ENCODE measurements around the gene ABCB9. TPM values are rescaled to one million over a fixed set of nuclear protein-coding genes. Genes with fewer than 3 reads are reported as not detected.

The ABCB9 gene
- total RNA-seq, 1 donor from 2014 or later = 4.0 TPM

DNA sequence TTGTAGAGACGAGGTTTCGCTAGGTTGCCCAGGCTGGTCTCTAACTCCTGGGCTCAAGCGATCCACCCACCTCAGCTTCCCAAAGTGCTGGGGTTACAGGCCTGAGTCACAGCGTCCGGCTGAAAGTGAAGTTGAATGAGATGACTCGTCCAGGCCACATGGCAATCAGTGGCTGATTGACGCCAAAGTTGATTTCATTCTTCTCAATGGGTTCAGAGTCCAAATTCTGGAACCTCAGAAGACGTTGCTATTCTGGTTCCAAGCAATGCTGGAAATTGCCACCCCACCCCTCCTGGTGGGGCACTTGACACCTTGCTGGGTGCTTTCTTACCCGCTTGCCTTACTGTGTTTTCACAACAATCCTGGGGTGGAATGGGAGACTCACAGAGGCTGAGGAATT is 14.9 kb downstream of the ABCB9 start:
- no peak for DNase-seq (ENCODE audit: low read depth)
- no peak overlapping the region for H3K4me3 ChIP-seq (ENCODE audit: low read depth, low read length)
- TF ChIP-seq, protein P1, sequence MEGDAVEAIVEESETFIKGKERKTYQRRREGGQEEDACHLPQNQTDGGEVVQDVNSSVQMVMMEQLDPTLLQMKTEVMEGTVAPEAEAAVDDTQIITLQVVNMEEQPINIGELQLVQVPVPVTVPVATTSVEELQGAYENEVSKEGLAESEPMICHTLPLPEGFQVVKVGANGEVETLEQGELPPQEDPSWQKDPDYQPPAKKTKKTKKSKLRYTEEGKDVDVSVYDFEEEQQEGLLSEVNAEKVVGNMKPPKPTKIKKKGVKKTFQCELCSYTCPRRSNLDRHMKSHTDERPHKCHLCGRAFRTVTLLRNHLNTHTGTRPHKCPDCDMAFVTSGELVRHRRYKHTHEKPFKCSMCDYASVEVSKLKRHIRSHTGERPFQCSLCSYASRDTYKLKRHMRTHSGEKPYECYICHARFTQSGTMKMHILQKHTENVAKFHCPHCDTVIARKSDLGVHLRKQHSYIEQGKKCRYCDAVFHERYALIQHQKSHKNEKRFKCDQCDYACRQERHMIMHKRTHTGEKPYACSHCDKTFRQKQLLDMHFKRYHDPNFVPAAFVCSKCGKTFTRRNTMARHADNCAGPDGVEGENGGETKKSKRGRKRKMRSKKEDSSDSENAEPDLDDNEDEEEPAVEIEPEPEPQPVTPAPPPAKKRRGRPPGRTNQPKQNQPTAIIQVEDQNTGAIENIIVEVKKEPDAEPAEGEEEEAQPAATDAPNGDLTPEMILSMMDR (conservative IDR thresholded peaks at IDR 0.05; ENCODE audit: low read depth, low read length) = no peak

DNA sequence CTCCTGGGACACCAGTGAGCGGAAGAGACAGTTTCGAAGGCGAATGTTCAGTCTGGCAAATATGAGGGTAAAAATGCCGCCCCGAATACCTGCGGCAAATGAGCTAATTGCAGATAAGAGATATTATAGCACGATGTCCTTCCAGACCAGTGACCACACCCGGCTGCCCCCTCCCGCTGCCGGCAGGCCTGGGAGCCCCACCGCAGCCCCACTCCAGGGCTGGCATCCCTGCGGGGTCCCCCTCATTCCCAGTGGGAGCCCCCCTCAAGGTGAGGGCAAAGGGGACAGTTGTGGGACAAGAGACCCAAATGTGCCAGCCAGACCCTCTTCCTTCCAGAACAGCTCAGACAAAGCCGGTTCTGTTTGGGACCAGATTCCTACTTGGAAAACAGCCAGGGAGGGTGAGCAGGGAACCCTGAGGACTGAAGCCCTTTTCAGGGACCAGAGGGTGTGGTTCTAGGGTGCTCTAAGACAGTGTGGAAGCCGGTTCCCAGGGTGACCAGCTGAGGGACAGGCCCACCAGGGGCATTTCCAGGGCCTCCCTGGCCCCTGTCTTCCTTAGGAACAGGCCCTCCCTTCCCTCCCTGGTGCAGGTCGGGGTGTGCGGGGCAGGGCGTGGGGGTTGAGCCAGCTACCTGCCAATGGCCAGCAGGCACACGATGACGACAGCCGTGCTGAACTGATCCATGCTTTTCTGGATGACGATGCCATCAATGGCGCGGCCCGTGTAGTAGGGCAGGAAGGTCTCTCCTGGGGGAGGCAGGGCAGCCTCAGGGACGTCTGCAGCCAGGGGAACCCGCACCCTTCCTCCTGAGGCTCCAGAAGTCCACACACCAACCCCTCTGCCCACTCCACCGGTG is 16.2 kb downstream of the ABCB9 start:
- DNase-seq (ENCODE audit: low read depth) = no peak
- no peak overlapping the region for H3K4me3 ChIP-seq (ENCODE audit: low read depth, low read length)
- TF ChIP-seq, protein P1 (conservative IDR thresholded peaks at IDR 0.05; ENCODE audit: low read depth, low read length) = no peak

DNA sequence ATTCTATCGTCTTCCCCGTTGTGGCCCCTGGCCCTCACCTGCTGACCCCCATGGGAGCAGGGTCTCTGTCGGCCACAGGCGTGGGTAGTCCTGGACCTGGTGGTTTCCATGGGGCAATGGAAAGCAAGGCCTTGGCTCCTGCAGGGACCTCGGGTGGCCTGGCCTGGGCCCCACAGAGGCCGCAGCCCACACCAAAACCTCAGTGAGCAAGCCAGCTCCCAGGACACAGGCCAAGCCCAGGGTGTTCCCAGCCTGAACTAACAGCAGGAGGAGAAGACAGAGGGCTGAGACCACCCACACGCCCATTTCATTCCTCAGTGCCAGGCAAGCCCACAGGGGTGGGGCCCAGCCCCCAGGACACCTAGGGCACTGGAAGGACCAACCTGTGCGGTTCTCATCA is 16.9 kb downstream of the ABCB9 start:
- H3K4me3 ChIP-seq (ENCODE audit: low read depth, low read length) = no peak overlapping the region
- TF ChIP-seq, protein P1 (conservative IDR thresholded peaks at IDR 0.05; ENCODE audit: low read depth, low read length) = no peak
- no peak for DNase-seq (ENCODE audit: low read depth)

DNA sequence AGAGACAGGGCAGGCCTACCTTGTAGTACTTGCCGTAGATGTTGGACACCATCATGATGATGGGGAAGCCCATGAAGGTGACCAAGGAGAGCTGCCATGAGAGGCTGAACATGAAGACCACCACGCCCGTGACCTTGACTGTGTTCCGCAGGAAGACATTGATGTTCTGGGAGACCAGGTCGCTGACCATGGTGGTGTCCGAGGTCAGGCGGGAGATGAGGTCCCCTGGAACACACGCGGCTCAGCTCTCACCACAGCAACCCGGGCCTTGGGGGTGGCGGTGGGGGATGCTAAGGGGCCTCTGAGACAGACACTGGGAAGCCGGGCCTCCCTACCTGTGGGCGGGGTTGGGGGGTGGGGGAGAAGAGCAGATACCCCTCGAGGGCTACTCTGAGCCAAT is 17.7 kb downstream of the ABCB9 start:
- no peak overlapping the region for H3K4me3 ChIP-seq (ENCODE audit: low read depth, low read length)
- TF ChIP-seq, protein P1 (conservative IDR thresholded peaks at IDR 0.05; ENCODE audit: low read depth, low read length) = no peak
- DNase-seq (ENCODE audit: low read depth) = no peak

DNA sequence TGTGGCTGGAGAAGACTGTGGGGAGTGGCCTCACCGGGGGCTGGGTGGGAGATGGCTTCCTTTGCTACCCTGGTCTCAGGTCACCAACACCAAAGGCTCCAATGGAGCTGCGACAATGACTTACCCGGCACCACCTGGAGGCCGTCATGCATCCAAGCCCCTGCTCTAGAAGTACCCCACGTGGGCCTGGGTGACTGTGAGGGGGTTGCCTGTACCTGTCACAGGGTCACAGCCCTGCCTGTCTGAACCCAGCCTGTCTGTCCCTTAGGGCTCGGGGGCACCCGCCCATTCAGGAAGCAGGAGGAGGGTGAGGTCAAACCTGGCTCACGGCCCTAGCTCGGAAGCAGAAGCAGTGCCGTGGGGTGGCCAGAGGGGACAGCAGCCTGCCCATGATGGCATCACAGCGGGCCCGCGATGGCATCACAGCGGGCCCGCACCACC is 18.9 kb downstream of the ABCB9 start:
- DNase-seq (ENCODE audit: low read depth) = no peak
- TF ChIP-seq, protein P1 (conservative IDR thresholded peaks at IDR 0.05; ENCODE audit: low read depth, low read length) = no peak
- H3K4me3 ChIP-seq (ENCODE audit: low read depth, low read length) = no peak overlapping the region

DNA sequence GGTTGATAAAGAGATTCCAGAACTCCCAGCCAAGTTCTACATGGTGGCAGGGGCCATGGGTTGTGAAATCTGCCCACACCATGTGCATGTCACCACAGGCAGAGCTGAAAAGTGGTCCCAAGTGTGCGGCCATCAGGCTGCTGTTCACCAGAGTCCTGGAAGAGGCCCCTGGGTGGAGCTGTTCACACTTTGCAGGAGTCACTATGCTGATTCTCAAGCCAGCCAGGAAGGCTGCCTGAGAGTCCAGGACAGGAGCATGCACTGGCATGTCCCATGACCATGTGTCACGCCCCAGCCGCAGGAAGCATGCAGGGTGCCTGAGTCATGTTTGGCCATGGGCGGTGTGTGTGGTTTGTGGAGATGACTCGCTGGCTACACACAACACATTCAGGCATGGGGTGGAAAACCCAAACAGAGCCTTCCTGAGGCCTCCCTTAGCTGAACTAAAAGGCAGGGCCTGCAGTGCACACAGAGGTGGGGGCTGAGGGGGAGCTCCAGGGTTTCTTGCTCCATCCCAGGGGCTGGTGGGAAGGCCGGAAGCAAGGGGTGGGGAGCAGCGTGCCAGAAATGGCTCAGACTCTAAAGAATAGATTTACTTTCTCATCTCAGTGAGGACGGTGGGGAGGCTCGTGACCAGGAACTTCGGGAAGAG is 19.4 kb downstream of the ABCB9 start:
- peak; percentile 94 for DNase-seq (ENCODE audit: low read depth)
- TF ChIP-seq, protein P1 (conservative IDR thresholded peaks at IDR 0.05; ENCODE audit: low read depth, low read length) = peak; percentile 59
- no peak overlapping the region for H3K4me3 ChIP-seq (ENCODE audit: low read depth, low read length)

All from epithelial cell of proximal tubule (primary cell).